GM19193 (cell line): ENCODE results near the gene AKAP13.

ENCODE experiments used
- POLR2A ChIP-seq: IDR thresholded peaks from 4 replicates; pipeline ENCODE4 v1.6.1; 2011; ENCODE audit not compliant: insufficient read depth, insufficient read length; ENCODE audit errors: extremely low read depth

AKAP13 gene

GRCh38 chr15:85386261-85386660 is 5.9 kb downstream of the AKAP13 start:
- no peak for TF ChIP-seq POLR2A

GRCh38 chr15:85388566-85389305 is 8.3 kb downstream of the AKAP13 start:
- no peak for TF ChIP-seq POLR2A

- no peak for TF ChIP-seq POLR2A
Observed at GRCh38 chr15:85389306-85389650, 8.9 kb downstream of the AKAP13 start.

DNA sequence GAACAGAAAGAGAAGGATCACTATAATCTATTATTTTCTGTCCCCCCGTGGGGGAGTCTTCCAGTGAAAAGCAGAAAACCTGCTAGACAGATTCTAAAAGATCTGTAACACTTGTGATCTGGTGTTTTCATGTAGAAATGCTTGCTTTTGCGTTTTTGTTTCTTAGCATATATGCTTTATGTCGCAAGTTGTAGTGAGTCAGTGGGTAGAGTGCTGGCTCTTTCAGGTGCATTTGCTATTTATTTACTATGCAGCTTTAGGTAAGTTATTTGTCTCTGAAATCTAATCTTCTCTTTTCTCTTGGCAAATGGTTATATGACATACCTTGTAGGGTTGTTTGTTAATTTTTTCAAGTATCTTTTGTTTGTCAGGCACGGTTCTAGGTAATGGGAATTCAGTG is 9.4 kb downstream of the AKAP13 start:
- no peak for TF ChIP-seq POLR2A

DNA sequence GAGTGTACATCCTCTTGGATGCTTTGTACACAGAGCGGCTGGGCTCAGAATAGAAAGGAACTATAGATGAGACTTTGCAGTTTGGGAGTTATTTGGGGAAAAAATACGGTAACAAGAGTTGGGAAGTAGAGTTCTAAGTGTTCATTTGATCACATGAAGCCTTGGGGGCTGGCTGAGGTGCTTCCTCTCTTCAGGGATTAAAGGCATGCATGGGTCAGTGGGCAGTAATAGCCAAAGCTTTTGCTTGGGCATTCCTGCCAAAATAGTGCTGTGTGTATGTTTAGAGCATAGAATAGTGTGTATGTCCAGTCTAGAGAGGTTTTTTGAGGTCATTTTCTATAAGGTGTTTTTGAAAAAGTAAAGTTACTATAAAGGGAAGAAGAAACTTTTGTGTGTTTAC is 12.8 kb downstream of the AKAP13 start:
- TF ChIP-seq POLR2A = no peak

DNA sequence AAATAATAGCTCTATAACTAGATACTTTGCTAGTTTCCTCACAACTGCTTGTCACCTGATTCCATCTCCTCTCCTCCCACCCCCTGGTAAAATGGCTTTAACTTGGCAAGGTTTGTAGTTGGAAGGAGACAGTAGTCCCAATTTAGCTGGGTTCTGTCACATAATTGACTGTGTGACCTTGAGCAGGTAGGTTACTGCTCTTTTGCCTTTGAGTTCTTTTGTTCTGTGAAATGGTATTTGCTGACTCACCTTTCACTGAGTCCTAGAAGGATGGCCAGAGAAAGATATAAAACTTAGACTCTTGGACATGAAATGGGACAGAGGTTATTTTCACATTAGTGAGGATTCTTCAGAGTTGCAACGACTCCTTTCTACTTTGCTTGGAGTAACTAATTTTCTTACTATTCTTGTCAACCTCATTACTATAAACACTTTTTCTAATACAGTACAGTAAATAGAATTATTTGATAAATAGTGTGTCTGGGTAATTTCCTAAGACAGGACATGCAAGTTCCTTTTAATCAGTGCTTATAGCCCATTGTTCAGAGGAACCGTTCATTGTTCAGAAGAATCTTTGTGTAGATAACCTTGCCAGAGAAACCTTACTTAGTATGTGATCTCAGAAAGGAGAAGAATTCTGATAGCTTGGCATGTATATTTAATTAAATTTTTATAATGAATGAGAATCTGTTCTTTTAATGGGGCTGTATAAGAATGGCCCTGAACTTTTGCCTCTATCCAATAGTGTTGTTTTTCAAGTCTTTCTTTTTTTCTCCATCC is 14.3 kb downstream of the AKAP13 start:
- no peak for TF ChIP-seq POLR2A

DNA sequence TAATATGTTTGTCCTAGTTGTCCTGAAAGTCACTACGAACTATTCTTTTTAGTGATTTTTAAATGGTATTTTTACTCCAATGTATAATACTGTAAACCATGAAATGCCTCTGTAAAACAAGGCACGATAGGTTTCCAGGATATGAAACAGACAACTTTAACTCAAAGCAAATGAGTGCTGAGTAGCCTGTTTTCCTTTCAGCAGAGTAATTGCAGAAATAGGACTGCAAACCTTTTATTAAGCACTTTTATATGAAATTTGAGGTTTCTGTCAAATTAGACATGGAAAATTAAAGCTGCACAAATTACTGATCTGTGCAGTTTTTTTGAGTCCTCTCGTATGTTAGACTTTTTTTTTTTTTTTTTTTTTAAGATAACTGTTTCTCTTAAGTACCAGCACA is 16.2 kb downstream of the AKAP13 start:
- no peak for TF ChIP-seq POLR2A

- no peak for TF ChIP-seq POLR2A
Observed at GRCh38 chr15:85397151-85397550, 16.7 kb downstream of the AKAP13 start.

DNA sequence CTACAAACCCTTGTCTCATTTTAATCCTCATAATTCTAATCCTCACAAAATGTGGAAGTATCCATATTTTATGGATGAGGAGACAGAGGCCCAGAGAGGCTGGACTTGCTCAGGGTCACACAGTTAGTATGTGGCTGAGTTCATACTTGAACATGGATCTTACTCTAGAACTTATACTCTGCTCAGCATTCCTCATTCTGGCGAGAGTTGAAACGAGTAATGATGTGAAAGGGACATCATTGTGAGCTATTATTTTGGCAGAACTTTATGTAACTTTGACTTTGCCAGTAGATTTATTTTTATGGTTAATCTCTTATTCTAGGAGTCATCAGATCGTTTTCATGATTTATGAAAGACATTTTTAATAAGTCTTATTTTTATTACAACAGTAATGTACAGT is 17.5 kb downstream of the AKAP13 start:
- no peak for TF ChIP-seq POLR2A

DNA sequence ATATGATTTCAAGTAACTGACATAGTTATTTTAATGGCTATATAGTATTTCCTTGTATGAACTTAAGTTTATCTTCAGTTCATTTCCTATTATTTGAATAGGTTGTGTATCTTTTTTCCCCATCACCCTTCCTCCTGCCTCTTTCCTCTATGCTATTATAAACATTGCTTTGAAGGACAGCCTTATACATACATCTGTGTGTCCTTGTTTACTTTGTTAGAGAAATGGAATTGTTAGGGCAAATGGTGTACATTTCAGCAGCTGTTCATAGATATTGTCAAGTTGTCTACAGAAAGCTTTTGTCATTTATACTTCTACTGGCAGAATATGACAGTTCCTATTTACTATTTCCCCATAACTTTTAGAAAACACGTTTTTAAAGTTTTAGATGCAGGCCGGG is 18.4 kb downstream of the AKAP13 start:
- TF ChIP-seq POLR2A = no peak

- no peak for TF ChIP-seq POLR2A
Observed at GRCh38 chr15:85399627-85400026, 19.2 kb downstream of the AKAP13 start.

GRCh38 chr15:85400606-85401005 is 20.2 kb downstream of the AKAP13 start:
- TF ChIP-seq POLR2A = no peak

GRCh38 chr15:85401108-85401774 is 20.8 kb downstream of the AKAP13 start:
- TF ChIP-seq POLR2A = no peak

DNA sequence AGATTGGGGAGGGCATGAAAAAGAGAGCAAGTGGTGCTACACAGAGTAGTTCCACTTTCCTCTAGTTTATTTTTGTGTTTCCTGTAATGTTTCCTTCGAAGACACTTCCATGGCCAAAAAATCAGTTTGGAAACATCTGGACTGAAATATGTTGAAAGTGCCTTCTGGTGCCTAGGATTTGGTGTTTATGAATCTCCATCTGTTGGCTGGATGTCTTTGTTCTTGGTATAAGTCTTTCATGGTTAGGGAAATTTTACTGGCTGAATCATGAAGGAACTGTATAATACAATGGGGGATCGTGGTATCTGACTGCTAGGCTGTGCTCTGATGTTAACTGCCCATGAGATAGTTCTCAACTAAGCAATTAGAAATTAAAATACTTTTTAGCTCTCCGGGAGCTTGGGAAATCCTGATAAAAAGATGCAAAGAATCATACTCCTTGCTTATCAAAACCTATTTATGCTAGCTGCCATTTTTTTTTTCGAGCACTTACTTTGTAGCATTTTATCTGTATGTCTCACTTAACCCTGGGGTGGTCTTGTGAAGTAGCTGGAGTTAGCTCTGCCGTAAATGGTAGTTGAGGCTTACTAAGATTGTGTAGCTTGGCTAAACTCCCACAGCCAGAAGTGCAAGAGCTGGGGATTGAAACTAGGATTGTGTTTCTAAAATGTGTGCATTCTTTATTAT is 21.9 kb downstream of the AKAP13 start:
- TF ChIP-seq POLR2A = no peak

- no peak for TF ChIP-seq POLR2A
Observed at GRCh38 chr15:85403745-85404144, 23.3 kb downstream of the AKAP13 start.

DNA sequence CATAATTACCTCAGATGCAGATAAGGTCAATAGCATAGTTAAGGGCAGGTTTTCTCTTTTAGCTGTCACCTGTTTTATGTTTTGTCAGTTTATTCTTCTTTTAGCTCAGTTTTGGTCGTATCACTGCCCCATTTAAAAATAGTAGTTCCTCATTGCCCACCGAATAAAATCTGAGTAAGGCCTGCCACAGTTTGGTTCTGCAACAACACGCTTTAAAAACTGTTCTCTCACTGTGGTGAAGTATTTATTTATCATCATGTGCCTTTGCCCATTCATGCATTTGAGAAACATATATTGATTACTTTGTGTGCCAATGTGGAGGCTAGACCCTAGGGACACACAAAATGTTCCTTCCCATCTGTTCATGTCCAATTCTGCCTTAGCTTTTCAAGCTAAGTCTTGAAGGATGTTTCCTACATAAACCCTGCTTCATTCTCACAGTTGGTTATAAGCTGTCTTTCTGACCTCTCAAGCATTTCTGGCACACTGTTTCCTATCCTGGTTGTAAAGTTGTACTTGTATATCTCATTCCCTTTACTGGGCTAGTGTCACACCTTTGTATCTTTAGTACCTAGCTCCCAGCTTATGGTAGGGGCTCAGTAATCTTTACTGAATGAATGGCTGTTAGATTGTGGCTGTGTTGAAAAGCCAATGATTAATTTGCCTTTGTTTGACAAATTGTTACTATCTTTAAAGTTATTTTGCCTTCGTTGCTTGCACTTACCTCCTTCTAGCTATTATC is 23.9 kb downstream of the AKAP13 start:
- TF ChIP-seq POLR2A = no peak
